ENCODE data around the gene IGSF11. TPM values are rescaled to one million over a fixed set of nuclear protein-coding genes. Genes with fewer than 3 reads are reported as not detected.

IGSF11 gene
- total RNA-seq, 1 donor from 2014 or later, result 1.1 TPM

- ATAC-seq, result no peak
- H3K27ac ChIP-seq, result no peak overlapping the region
- H3K27me3 ChIP-seq (ENCODE audit: low read depth), result no peaks in the 10 kb centered on the region
- intact Hi-C loops (cut with DNase I), result no loop called here
- DNase-seq, result no peak
- TF ChIP-seq, protein P1, sequence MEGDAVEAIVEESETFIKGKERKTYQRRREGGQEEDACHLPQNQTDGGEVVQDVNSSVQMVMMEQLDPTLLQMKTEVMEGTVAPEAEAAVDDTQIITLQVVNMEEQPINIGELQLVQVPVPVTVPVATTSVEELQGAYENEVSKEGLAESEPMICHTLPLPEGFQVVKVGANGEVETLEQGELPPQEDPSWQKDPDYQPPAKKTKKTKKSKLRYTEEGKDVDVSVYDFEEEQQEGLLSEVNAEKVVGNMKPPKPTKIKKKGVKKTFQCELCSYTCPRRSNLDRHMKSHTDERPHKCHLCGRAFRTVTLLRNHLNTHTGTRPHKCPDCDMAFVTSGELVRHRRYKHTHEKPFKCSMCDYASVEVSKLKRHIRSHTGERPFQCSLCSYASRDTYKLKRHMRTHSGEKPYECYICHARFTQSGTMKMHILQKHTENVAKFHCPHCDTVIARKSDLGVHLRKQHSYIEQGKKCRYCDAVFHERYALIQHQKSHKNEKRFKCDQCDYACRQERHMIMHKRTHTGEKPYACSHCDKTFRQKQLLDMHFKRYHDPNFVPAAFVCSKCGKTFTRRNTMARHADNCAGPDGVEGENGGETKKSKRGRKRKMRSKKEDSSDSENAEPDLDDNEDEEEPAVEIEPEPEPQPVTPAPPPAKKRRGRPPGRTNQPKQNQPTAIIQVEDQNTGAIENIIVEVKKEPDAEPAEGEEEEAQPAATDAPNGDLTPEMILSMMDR (IDR thresholded peaks at IDR 0.05), result no peak
- no peaks in the 10 kb centered on the region for H3K9me3 ChIP-seq
- no peaks in the 10 kb centered on the region for H3K36me3 ChIP-seq
- no peaks in the 10 kb centered on the region for H3K4me1 ChIP-seq
- no peak overlapping the region for H3K4me3 ChIP-seq
Measured at GRCh38 chr3:118973050-118973449, 61.6 kb downstream of the IGSF11 start.

DNA sequence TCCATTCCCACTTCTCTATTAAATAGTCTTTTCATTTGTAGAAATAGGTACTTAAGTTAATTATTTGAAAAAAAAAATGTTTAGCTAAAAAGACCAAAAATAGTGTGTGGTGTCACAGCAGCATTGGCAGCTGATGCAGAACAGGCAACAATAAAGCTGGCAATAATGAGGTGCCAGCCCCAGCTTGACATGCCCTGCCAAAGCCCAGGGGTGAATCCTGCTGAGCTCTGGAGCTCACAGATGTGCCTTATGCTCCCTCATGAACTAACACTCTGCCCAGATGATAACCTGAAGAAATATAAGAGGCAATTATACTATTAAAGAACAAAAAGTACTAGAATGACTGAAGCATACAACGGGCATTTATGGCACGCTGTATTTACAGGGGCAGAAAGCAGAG, 63.8 kb downstream of the IGSF11 start:
- H3K4me3 ChIP-seq, result no peak overlapping the region
- intact Hi-C loops (cut with DNase I), result no loop called here
- ATAC-seq (no peak), DNase-seq (no peak)
- H3K36me3 ChIP-seq, result no peaks in the 10 kb centered on the region
- H3K27ac ChIP-seq, result no peak overlapping the region
- no peaks in the 10 kb centered on the region for H3K9me3 ChIP-seq
- no peaks in the 10 kb centered on the region for H3K27me3 ChIP-seq (ENCODE audit: low read depth)
- H3K4me1 ChIP-seq, result no peaks in the 10 kb centered on the region
- TF ChIP-seq, protein P1 (IDR thresholded peaks at IDR 0.05), result no peak

DNA sequence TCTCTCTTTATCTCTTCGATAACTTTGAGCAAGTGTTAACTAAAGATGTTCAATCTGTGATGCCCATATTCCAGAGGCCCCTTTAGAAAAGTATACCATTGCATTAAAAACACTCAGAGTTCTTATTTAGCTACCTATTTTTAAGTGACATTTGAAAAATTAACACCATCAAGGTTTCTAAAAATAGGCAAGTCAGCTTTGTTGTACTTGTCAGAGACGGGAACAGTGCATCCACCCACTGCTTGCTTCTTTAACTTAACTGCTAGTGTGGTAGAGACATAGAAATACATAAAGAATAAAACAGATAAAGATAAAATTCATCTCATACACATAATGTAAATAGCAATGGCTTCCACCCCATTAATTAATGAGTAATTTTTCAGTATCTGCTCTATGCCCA, 66.0 kb downstream of the IGSF11 start:
- no peak overlapping the region for H3K27ac ChIP-seq
- no peak overlapping the region for H3K4me3 ChIP-seq
- DNase-seq (no peak), ATAC-seq (no peak)
- no peaks in the 10 kb centered on the region for H3K36me3 ChIP-seq
- TF ChIP-seq, protein P1 (IDR thresholded peaks at IDR 0.05), result no peak
- H3K4me1 ChIP-seq, result no peaks in the 10 kb centered on the region
- intact Hi-C loops (cut with DNase I), result no loop called here
- H3K9me3 ChIP-seq, result no peaks in the 10 kb centered on the region
- no peaks in the 10 kb centered on the region for H3K27me3 ChIP-seq (ENCODE audit: low read depth)

DNA sequence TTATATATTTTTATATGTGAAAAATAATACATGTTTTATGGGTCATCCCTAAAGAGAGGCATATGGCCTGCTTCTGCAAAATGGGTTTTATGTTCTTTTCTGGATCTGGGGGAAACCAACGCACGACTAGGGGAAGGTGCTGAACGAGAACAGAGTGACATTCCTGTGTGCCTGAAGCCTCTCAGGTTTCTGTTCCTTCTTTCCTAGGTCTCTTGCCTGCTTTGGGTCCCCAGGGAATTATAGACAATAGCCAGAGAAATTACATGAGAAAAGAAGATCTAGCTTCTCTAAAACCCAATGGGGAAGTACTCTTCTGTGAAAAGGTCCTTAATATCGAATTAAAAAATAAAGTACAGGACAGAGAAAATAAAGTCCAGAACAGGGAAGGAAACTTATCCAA, 66.5 kb downstream of the IGSF11 start:
- TF ChIP-seq, protein P1 (IDR thresholded peaks at IDR 0.05), result no peak
- DNase-seq (no peak), ATAC-seq (no peak)
- no peaks in the 10 kb centered on the region for H3K9me3 ChIP-seq
- no peak overlapping the region for H3K27ac ChIP-seq
- H3K4me1 ChIP-seq, result no peaks in the 10 kb centered on the region
- H3K4me3 ChIP-seq, result no peak overlapping the region
- no peaks in the 10 kb centered on the region for H3K27me3 ChIP-seq (ENCODE audit: low read depth)
- intact Hi-C loops (cut with DNase I), result no loop called here
- no peaks in the 10 kb centered on the region for H3K36me3 ChIP-seq

DNA sequence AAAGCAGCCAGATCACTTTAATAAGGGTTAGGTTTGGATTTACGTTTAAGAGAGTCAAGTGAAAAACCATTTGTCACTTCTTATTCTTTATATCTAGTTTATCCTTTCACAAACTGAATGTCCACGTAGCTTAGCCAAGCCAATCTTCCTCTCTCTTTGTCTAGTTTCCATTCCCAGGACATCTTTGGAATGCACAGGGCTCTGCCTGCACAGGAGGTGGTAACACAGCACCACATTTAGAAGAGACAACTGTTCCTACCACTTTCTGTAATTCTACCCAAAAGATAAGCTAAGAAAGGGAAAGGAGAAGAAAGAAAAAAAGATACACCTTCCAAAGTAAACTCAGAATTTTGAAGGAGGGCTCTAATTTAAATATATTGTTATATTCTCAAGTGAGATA, 67.9 kb downstream of the IGSF11 start:
- ATAC-seq (no peak), DNase-seq (no peak)
- no peaks in the 10 kb centered on the region for H3K4me1 ChIP-seq

More for the DNA sequence above, 67.9 kb downstream of the IGSF11 start:
- TF ChIP-seq, protein P1 (IDR thresholded peaks at IDR 0.05), result no peak
- H3K36me3 ChIP-seq, result no peaks in the 10 kb centered on the region
- no peak overlapping the region for H3K4me3 ChIP-seq
- H3K27me3 ChIP-seq (ENCODE audit: low read depth), result no peaks in the 10 kb centered on the region
- no peak overlapping the region for H3K27ac ChIP-seq
- intact Hi-C loops (cut with DNase I), result no loop called here
- H3K9me3 ChIP-seq, result no peaks in the 10 kb centered on the region
